H9 (cell line): ENCODE data around the gene MXI1. TPM values are rescaled to one million over a fixed set of nuclear protein-coding genes. Genes with fewer than 3 reads are reported as not detected.

ENCODE experiments used
- DNase-seq: peaks from one replicate; pipeline ENCODE4 v3.0.0-alpha.2; 2017
- H2AFZ ChIP-seq: one replicate; pipeline ENCODE4 v1.6.1; 2013; ENCODE audit warnings: mild to moderate bottlenecking, low read length, control low read depth, moderate library complexity
- H2AK5ac ChIP-seq: 2 replicates; pipeline ENCODE4 v1.6.1; 2013; ENCODE audit warnings: low read length, control low read depth, mixed read lengths; ENCODE audit not compliant: insufficient read length
- H2BK120ac ChIP-seq: one replicate; pipeline ENCODE4 v1.6.1; 2013; ENCODE audit warnings: low read depth, mild to moderate bottlenecking, low read length, control low read depth, inconsistent platforms; ENCODE audit not compliant: poor library complexity, severe bottlenecking
- H2BK12ac ChIP-seq: 2 replicates; pipeline ENCODE4 v1.6.1; 2013; ENCODE audit warnings: low read length, control low read depth, mixed read lengths, low read depth; ENCODE audit not compliant: insufficient read length
- H2BK15ac ChIP-seq: 2 replicates; pipeline ENCODE4 v1.6.1; 2013; ENCODE audit warnings: low read depth, low read length, control low read depth
- H2BK20ac ChIP-seq: one replicate; pipeline ENCODE4 v1.6.1; 2013; ENCODE audit warnings: low read depth, mild to moderate bottlenecking, low read length, control low read depth, inconsistent platforms; ENCODE audit not compliant: poor library complexity, severe bottlenecking
- H2BK5ac ChIP-seq: 2 replicates; pipeline ENCODE4 v1.6.1; 2013; ENCODE audit warnings: low read length, control low read depth, mixed read lengths; ENCODE audit not compliant: insufficient read length
- H3K14ac ChIP-seq: 2 replicates; pipeline ENCODE4 v1.6.1; 2013; ENCODE audit warnings: low read length, control low read depth; ENCODE audit not compliant: insufficient read depth
- H3K18ac ChIP-seq: 2 replicates; pipeline ENCODE4 v1.6.1; 2013; ENCODE audit warnings: low read depth, mild to moderate bottlenecking, mixed read lengths, low read length, control low read depth; ENCODE audit not compliant: insufficient read length
- H3K23ac ChIP-seq: 2 replicates; pipeline ENCODE4 v1.6.1; 2013; ENCODE audit warnings: low read length, control low read depth, mixed read lengths, low read depth; ENCODE audit not compliant: insufficient read length
- H3K23me2 ChIP-seq: 2 replicates; pipeline ENCODE4 v1.6.1; 2013; ENCODE audit warnings: low read depth, mild to moderate bottlenecking, mixed read lengths, low read length, control low read depth; ENCODE audit not compliant: insufficient read length, poor library complexity, severe bottlenecking
- H3K27ac ChIP-seq: 2 replicates; pipeline ENCODE4 v1.5.1; 2013; ENCODE audit warnings: low read length, control low read depth, mixed read lengths, low read depth; ENCODE audit not compliant: insufficient read length
- H3K27me3 ChIP-seq: 2 replicates; pipeline ENCODE4 v1.6.1; 2013; ENCODE audit warnings: low read length, control low read depth, inconsistent platforms; ENCODE audit not compliant: insufficient read depth
- H3K4ac ChIP-seq: 2 replicates; pipeline ENCODE4 v1.6.1; 2013; ENCODE audit warnings: low read depth, mild to moderate bottlenecking, control low read depth, inconsistent platforms, low read length, moderate library complexity
- H3K4me1 ChIP-seq: 2 replicates; pipeline ENCODE4 v1.6.1; 2013; ENCODE audit warnings: low read length, control low read depth, inconsistent platforms; ENCODE audit not compliant: insufficient read depth
- H3K4me2 ChIP-seq: 2 replicates; pipeline ENCODE4 v1.6.1; 2013; ENCODE audit warnings: low read length, control low read depth, mixed read lengths; ENCODE audit not compliant: insufficient read length, insufficient read depth
- H3K56ac ChIP-seq: 2 replicates; pipeline ENCODE4 v1.6.1; 2013; ENCODE audit warnings: low read depth, mild to moderate bottlenecking, mixed read lengths, low read length, control low read depth; ENCODE audit not compliant: insufficient read length
- H3K79me1 ChIP-seq: 2 replicates; pipeline ENCODE4 v1.6.1; 2013; ENCODE audit warnings: low read depth, mild to moderate bottlenecking, moderate library complexity, low read length, control low read depth, inconsistent platforms; ENCODE audit not compliant: insufficient read depth, poor library complexity, severe bottlenecking
- H3K79me2 ChIP-seq: 2 replicates; pipeline ENCODE4 v1.6.1; 2013; ENCODE audit warnings: low read length, control low read depth, inconsistent platforms; ENCODE audit not compliant: insufficient read depth
- H3K9ac ChIP-seq: 2 replicates; pipeline ENCODE4 v1.6.1; 2013; ENCODE audit warnings: low read length, control low read depth, mixed read lengths; ENCODE audit not compliant: insufficient read length; ENCODE audit errors: extremely low read depth
- H3K9me3 ChIP-seq: one replicate; pipeline ENCODE4 v1.6.1; 2013; ENCODE audit warnings: low read depth, low read length, inconsistent platforms; ENCODE audit not compliant: control insufficient read depth
- H3T11ph ChIP-seq: one replicate; pipeline ENCODE4 v1.6.1; 2013; ENCODE audit warnings: mild to moderate bottlenecking, low read length, control low read depth, inconsistent platforms
- H4K20me1 ChIP-seq: one replicate; pipeline ENCODE4 v1.6.1; 2013; ENCODE audit not compliant: control insufficient read depth, insufficient read length, insufficient read depth
- H4K5ac ChIP-seq: 2 replicates; pipeline ENCODE4 v1.6.1; 2013; ENCODE audit warnings: low read depth, mild to moderate bottlenecking, mixed read lengths, low read length, control low read depth; ENCODE audit not compliant: insufficient read length
- H4K8ac ChIP-seq: replicated peaks from 2 replicates; pipeline ENCODE4 v1.6.1; 2013; ENCODE audit warnings: low read length, control low read depth, mixed read lengths, low read depth; ENCODE audit not compliant: insufficient read length
- H4K91ac ChIP-seq: 2 replicates; pipeline ENCODE4 v1.6.1; 2013; ENCODE audit warnings: low read depth, mild to moderate bottlenecking, moderate library complexity, mixed read lengths, low read length, control low read depth; ENCODE audit not compliant: insufficient read length
- H3K27ac Mint-ChIP-seq, 3 experiments: 2 replicates in 2 of 3; 3 replicates in 1 of 3; pipeline ENCODE4 v1.8.0; 2020 to 2021; ENCODE audit warnings: mixed read lengths in 3 of 3, mild to moderate bottlenecking in 1 of 3, moderate library complexity in 1 of 3
- H3K27me3 Mint-ChIP-seq: 2 replicates; pipeline ENCODE4 v1.8.0; 2021; ENCODE audit warnings: low read depth, mild to moderate bottlenecking, moderate library complexity, mixed read lengths
- H3K36me3 Mint-ChIP-seq, 3 experiments: 2 replicates in 2 of 3; 3 replicates in 1 of 3; pipeline ENCODE4 v1.8.0; 2020 to 2021; ENCODE audit warnings: low read depth in 3 of 3, mixed read lengths in 3 of 3; ENCODE audit not compliant: insufficient read depth in 1 of 3
- H3K4me1 Mint-ChIP-seq, 2 experiments: 2 replicates each; pipeline ENCODE4 v1.8.0; 2020; ENCODE audit warnings: mixed read lengths in 2 of 2
- H3K4me3 Mint-ChIP-seq, 2 experiments: 2 replicates in 1 of 2; 3 replicates in 1 of 2; pipeline ENCODE4 v1.8.0; 2020 to 2021; ENCODE audit warnings: mild to moderate bottlenecking in 2 of 2, mixed read lengths in 2 of 2, moderate library complexity in 1 of 2
- H3K9me3 Mint-ChIP-seq, 2 experiments: 2 replicates in 1 of 2; 3 replicates in 1 of 2; pipeline ENCODE4 v1.8.0; 2020; ENCODE audit warnings: mild to moderate bottlenecking in 2 of 2, mixed read lengths in 2 of 2, moderate library complexity in 1 of 2
- WGBS: extraction: QIAGEN DNeasy Blood & Tissue Kit; methylation state at CpG from one replicate; pipeline ENCODE4 v1.1.7; 2013; ENCODE audit warnings: missing lambda C conversion rate, low lambda C conversion rate, mixed read lengths; ENCODE audit not compliant: insufficient read length; ENCODE audit errors: extremely low coverage; 5-methylcytosine and 5-hydroxymethylcytosine counted together
- total RNA-seq: library from RNA; stranded (reverse); gene quantifications from 2 replicates; pipeline ENCODE4 v1.2.1, GENCODE V29; 2021
- TF ChIP-seq, protein P1 (sequence below): fragments of 200-600 bp; sonication (generic); conservative IDR thresholded peaks from 3 replicates; pipeline ENCODE4 v1.8.0; 2021; ENCODE audit warnings: antibody characterized with exemption, mild to moderate bottlenecking

The MXI1 gene
- total RNA-seq, 1 experiment from 2014 or later, result 5.6 TPM

DNA sequence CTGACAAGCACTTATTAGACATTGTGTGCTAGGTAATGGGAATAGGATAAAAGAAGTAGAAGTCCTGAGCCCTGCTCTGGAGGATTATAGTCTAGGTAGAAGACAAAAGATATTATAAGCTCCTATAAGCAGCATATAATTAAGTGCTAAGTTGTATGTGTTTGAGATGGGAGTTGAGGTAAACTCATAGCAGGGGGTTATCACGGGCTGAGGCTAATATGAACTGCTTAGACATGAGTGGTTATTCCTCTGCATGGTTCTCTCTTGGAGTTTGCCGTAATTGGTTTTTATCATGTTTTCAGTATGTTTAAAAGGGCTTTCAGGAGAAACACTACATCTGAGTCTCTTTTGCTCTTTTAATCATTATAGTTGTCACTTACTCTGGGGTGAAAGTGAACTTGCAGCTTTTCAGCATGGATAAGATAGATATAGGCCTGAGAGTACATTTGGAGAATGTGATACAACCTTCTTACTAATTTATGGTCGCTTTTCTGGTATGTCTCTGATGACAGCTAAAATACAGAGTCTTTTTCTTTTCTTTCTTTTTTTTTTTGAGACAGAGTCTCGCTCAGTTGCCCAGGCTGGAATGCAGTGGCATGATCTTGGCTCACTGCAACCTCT lies 58.3 kb downstream of the MXI1 start:
- DNase-seq, result no peak
- H3K23ac ChIP-seq, result no peak overlapping the region
- Mint-ChIP-seq H3K36me3 (no peaks in the 10 kb centered on the region), H3K27ac (no peak overlapping the region), H3K4me1 (no peaks in the 10 kb centered on the region), H3K4me3 (no peak overlapping the region), H3K27me3 (no peaks in the 10 kb centered on the region), H3K9me3 (no peaks in the 10 kb centered on the region)
- H3K79me2 ChIP-seq, result no peaks in the 10 kb centered on the region
- no peak overlapping the region for H3K27ac ChIP-seq
- H3K4me1 ChIP-seq, result no peaks in the 10 kb centered on the region
- no CpG with 5 or more reads among the region's 4 CpGs for WGBS
- H2BK15ac ChIP-seq, result no peak overlapping the region
- no peak overlapping the region for H2AK5ac ChIP-seq
- no peaks in the 10 kb centered on the region for H3K9me3 ChIP-seq
- no peak overlapping the region for H3K9ac ChIP-seq
- H3T11ph ChIP-seq, result no peak overlapping the region
- H2BK120ac ChIP-seq, result no peak overlapping the region
- no peak overlapping the region for H2AFZ ChIP-seq
- no peak overlapping the region for H3K4me2 ChIP-seq
- H2BK5ac ChIP-seq, result no peak overlapping the region
- no peak overlapping the region for H4K91ac ChIP-seq
- no peak overlapping the region for H4K5ac ChIP-seq
- TF ChIP-seq, protein P1, sequence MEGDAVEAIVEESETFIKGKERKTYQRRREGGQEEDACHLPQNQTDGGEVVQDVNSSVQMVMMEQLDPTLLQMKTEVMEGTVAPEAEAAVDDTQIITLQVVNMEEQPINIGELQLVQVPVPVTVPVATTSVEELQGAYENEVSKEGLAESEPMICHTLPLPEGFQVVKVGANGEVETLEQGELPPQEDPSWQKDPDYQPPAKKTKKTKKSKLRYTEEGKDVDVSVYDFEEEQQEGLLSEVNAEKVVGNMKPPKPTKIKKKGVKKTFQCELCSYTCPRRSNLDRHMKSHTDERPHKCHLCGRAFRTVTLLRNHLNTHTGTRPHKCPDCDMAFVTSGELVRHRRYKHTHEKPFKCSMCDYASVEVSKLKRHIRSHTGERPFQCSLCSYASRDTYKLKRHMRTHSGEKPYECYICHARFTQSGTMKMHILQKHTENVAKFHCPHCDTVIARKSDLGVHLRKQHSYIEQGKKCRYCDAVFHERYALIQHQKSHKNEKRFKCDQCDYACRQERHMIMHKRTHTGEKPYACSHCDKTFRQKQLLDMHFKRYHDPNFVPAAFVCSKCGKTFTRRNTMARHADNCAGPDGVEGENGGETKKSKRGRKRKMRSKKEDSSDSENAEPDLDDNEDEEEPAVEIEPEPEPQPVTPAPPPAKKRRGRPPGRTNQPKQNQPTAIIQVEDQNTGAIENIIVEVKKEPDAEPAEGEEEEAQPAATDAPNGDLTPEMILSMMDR, result no peak
- H3K27me3 ChIP-seq, result no peaks in the 10 kb centered on the region
- H4K8ac ChIP-seq, result no peak overlapping the region
- H3K79me1 ChIP-seq, result no peaks in the 10 kb centered on the region
- no peak overlapping the region for H2BK20ac ChIP-seq
- no peak overlapping the region for H3K14ac ChIP-seq
- no peaks in the 10 kb centered on the region for H4K20me1 ChIP-seq
- no peak overlapping the region for H3K4ac ChIP-seq
- no peaks in the 10 kb centered on the region for H3K23me2 ChIP-seq
- H3K18ac ChIP-seq, result no peak overlapping the region
- no peak overlapping the region for H3K56ac ChIP-seq
- no peak overlapping the region for H2BK12ac ChIP-seq
